Gastrocnemius medialis (tissue), 4 donors: ENCODE data around the gene GRIA4. TPM values are rescaled to one million over a fixed set of nuclear protein-coding genes. Genes with fewer than 3 reads are reported as not detected.

Source experiments
- ATAC-seq, 2 donors: fragments of 150-250 bp; one replicate each; pipeline ENCODE4 v1.9.1; 2016
- DNase-seq, 2 donors: peaks; one replicate each; pipeline ENCODE4 v3.0.0-alpha.2; 2019
- H3K27ac ChIP-seq, 4 donors: fragments of 200-600 bp; sonication (generic); 1 replicate in 1 of 4; 2 replicates in 3 of 4; pipeline ENCODE4 v1.5.1; 2016 to 2018; ENCODE audit warnings: mild to moderate bottlenecking in 2 of 4, moderate library complexity in 1 of 4
- H3K27me3 ChIP-seq, 3 donors: fragments of 200-600 bp; sonication (generic) in 2 of 3; 1 replicate in 1 of 3; 2 replicates in 2 of 3; pipeline versions ENCODE4 v1.5.1 to v1.6.0; 2016 to 2019; ENCODE audit warnings: mild to moderate bottlenecking in 1 of 3, moderate library complexity in 1 of 3
- H3K36me3 ChIP-seq, 2 donors: fragments of 200-600 bp; sonication (generic) in 1 of 2; one replicate each; pipeline ENCODE4 v1.5.1; 2017 to 2018
- H3K4me1 ChIP-seq, 2 donors: fragments of 200-600 bp; sonication (generic) in 1 of 2; one replicate each; pipeline ENCODE4 v1.5.1; 2016 to 2017; ENCODE audit warnings: mild to moderate bottlenecking in 2 of 2
- H3K4me3 ChIP-seq, 4 donors: fragments of 200-600 bp; sonication (generic) in 3 of 4; 1 replicate in 1 of 4; 2 replicates in 3 of 4; pipeline ENCODE4 v1.5.1; 2016 to 2019; ENCODE audit warnings: mild to moderate bottlenecking in 2 of 4
- H3K9me3 ChIP-seq, 3 donors: fragments of 200-600 bp; sonication (generic) in 2 of 3; 1 replicate in 1 of 3; 2 replicates in 2 of 3; pipeline ENCODE4 v1.5.1; 2016 to 2019
- POLR2A ChIP-seq, 2 donors: fragments of 450-650 bp; IDR thresholded peaks; one replicate each; pipeline ENCODE4 v1.6.1; 2017; ENCODE audit warnings: antibody characterized with exemption in 2 of 2, mild to moderate bottlenecking in 2 of 2, moderate library complexity in 2 of 2
- in situ Hi-C, 4 donors: fragments of 200-750 bp; cut with MboI; loops; one replicate each; pipeline versions ENCODE4 v1.15.0 to v1.8.0; 2017; ENCODE audit warnings: low sequenced_read_pairs in 4 of 4
- intact Hi-C: fragments of 100-400 bp; cut with DNase I; formaldehyde crosslinking; loops from one replicate; pipeline ENCODE4 v1.15.1; 2023; ENCODE audit warnings: low total_unique reads
- total RNA-seq, 4 donors: library from RNA; depleted of rRNA; stranded (reverse); fragments of >200 nt; gene quantifications; one replicate each; pipeline versions ENCODE4 v1.1.0 to v1.2.3, GENCODE V29; 2016
- TF ChIP-seq, protein P1 (sequence below), 5 experiments: fragments of 450-650 bp in 3 of 5; fragments of 200-600 bp in 2 of 5; sonication (generic) in 2 of 5; IDR thresholded peaks in 4 of 5; conservative IDR thresholded peaks in 1 of 5; 1 replicate in 4 of 5; 2 replicates in 1 of 5; pipeline ENCODE4 v1.5.1; 2016 to 2019; ENCODE audit warnings: antibody characterized with exemption in 5 of 5, mild to moderate bottlenecking in 3 of 5, moderate library complexity in 3 of 5

GRIA4 gene
- total RNA-seq, 4 donors from 2014 or later, result not detected

DNA sequence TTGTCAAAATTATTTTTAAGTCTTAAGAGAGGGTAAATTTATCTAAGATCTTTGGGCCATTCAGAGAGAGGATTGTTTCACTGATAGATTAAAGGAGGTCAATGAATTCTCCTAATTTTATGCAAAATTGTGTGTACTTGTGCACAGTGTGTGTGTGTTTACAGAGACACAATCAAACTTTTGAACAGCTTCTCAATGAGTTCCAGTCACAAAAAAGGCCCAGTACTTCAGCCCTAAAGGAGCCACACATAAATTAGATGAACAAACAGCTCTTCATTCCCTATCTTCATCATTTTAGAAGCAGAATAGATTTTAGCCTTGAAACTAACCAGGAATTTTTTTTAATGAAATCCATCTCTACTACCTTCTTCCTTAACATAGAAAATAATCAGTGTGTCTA, 9.7 kb downstream of the GRIA4 start:
- DNase-seq (no peak), ATAC-seq (no peak)
- in situ Hi-C loops, result no loop called here
- Histone ChIP-seq H3K9me3 (no peaks in the 10 kb centered on the region), H3K27ac (no peak overlapping the region), H3K27me3 (no peaks in the 10 kb centered on the region), H3K4me3 (no peak overlapping the region), H3K4me1 (no peaks in the 10 kb centered on the region), H3K36me3 (no peaks in the 10 kb centered on the region)
- TF ChIP-seq, protein P1, sequence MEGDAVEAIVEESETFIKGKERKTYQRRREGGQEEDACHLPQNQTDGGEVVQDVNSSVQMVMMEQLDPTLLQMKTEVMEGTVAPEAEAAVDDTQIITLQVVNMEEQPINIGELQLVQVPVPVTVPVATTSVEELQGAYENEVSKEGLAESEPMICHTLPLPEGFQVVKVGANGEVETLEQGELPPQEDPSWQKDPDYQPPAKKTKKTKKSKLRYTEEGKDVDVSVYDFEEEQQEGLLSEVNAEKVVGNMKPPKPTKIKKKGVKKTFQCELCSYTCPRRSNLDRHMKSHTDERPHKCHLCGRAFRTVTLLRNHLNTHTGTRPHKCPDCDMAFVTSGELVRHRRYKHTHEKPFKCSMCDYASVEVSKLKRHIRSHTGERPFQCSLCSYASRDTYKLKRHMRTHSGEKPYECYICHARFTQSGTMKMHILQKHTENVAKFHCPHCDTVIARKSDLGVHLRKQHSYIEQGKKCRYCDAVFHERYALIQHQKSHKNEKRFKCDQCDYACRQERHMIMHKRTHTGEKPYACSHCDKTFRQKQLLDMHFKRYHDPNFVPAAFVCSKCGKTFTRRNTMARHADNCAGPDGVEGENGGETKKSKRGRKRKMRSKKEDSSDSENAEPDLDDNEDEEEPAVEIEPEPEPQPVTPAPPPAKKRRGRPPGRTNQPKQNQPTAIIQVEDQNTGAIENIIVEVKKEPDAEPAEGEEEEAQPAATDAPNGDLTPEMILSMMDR (IDR thresholded peaks at IDR 0.05 in 4 of 5, conservative IDR thresholded peaks at IDR 0.05 in 1 of 5), result no peak
- TF ChIP-seq POLR2A (IDR thresholded peaks at IDR 0.05), result no peak
- intact Hi-C loops, result no loop called here

DNA sequence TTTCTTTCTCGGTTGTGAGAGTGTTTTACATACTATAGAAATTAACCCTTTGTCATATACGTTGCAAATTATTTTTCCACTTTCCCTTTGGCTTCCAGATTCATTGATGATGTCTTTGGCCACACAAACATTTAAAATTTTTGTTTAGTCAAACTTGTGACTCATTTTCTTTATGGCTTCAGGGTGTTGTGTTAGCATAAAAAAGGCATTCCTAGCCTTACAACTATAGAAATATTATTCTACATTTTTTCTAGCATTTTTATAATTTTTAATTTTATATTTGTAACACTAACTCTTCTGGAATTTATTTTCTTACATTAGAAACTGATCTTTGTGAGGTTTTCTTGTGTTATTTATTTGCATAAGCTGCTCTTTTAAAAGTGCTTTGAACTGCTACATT, 12.1 kb downstream of the GRIA4 start:
- H3K27ac ChIP-seq, result no peak overlapping the region
- intact Hi-C loops (no loop called here), in situ Hi-C loops (no loop called here)
- no peak for TF ChIP-seq POLR2A (IDR thresholded peaks at IDR 0.05)
- TF ChIP-seq, protein P1 (IDR thresholded peaks at IDR 0.05 in 4 of 5, conservative IDR thresholded peaks at IDR 0.05 in 1 of 5), result no peak
- no peaks in the 10 kb centered on the region for H3K4me1 ChIP-seq
- no peaks in the 10 kb centered on the region for H3K27me3 ChIP-seq
- no peaks in the 10 kb centered on the region for H3K9me3 ChIP-seq
- ATAC-seq (no peak), DNase-seq (no peak)
- no peaks in the 10 kb centered on the region for H3K36me3 ChIP-seq
- H3K4me3 ChIP-seq, result no peak overlapping the region

DNA sequence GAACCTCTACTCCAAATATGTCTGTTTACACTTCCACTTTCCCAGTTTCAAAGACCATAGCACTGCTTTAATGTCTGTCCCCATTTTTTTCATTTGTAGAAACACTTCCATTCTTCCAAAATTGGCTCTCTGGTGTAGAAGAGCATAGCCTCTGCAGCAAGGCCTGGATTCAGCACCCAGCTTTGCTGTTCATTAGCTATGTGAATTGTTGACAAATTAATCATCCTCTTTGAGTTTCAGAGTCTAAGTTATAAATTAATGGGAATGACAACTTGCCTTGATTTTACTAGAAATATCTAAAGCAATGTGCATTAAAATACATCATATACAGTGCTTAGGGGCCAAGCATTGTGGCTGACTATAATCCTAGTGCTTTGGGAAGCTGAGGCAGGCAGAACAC, 22.4 kb downstream of the GRIA4 start:
- DNase-seq (no peak), ATAC-seq (no peak)
- Histone ChIP-seq H3K27me3 (no peaks in the 10 kb centered on the region), H3K27ac (no peak overlapping the region), H3K36me3 (no peaks in the 10 kb centered on the region), H3K9me3 (no peaks in the 10 kb centered on the region), H3K4me1 (no peaks in the 10 kb centered on the region), H3K4me3 (no peak overlapping the region)
- in situ Hi-C loops (no loop called here), intact Hi-C loops (no loop called here)
- TF ChIP-seq POLR2A (IDR thresholded peaks at IDR 0.05), result no peak
- TF ChIP-seq, protein P1 (IDR thresholded peaks at IDR 0.05 in 4 of 5, conservative IDR thresholded peaks at IDR 0.05 in 1 of 5), result no peak

DNA sequence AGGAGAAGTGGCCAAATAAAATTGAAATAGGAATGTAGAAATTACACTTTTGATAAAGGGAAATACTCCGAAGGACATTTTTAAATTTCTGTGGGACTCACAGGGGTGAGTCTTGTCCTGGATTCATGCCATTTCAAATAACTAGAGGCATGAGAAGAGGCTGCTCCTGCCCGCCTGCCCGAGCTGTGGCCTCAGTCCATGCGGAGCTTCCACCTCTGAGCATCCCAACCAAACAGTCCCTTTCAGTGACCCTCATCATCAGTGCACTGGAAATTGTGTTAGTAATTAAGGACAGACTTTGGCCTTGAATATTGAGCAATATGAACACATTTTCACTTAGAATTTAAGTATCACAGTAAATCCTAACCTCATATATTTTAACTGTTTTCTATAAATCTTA, 25.6 kb downstream of the GRIA4 start:
- ATAC-seq, result no peak
- in situ Hi-C loops, result no loop called here
- Histone ChIP-seq H3K27me3 (no peaks in the 10 kb centered on the region), H3K4me1 (no peaks in the 10 kb centered on the region), H3K36me3 (no peaks in the 10 kb centered on the region), H3K27ac (no peak overlapping the region), H3K4me3 (no peak overlapping the region), H3K9me3 (no peaks in the 10 kb centered on the region)
- TF ChIP-seq POLR2A (IDR thresholded peaks at IDR 0.05), result no peak
- TF ChIP-seq, protein P1 (IDR thresholded peaks at IDR 0.05 in 4 of 5, conservative IDR thresholded peaks at IDR 0.05 in 1 of 5), result no peak
- no peak for DNase-seq
- intact Hi-C loops, result no loop called here

DNA sequence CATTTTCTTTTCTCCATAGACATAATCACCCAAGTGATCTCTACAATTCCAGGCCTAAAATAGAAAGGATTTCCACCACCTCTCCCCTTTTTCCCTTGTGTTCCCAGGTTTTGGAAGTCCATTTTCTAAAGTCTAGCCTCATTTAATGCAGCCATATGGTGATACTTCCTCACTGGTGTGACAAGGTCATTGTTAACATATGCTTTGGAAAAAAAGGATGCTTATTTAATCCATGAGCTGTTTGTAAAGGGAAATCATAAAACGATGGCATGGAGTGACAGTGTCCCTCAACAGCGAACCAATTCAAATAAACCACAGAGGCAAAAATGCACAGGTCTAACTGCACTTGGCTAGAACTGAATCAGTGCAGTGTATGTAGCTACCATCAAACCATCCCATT, 26.6 kb downstream of the GRIA4 start:
- H3K4me3 ChIP-seq, result no peak overlapping the region
- in situ Hi-C loops (no loop called here), intact Hi-C loops (no loop called here)
- TF ChIP-seq, protein P1 (IDR thresholded peaks at IDR 0.05 in 4 of 5, conservative IDR thresholded peaks at IDR 0.05 in 1 of 5), result no peak
- no peak for TF ChIP-seq POLR2A (IDR thresholded peaks at IDR 0.05)
- no peaks in the 10 kb centered on the region for H3K9me3 ChIP-seq
- no peak for DNase-seq
- H3K27me3 ChIP-seq, result no peaks in the 10 kb centered on the region
- no peaks in the 10 kb centered on the region for H3K4me1 ChIP-seq
- no peaks in the 10 kb centered on the region for H3K36me3 ChIP-seq
- no peak overlapping the region for H3K27ac ChIP-seq
- ATAC-seq, result no peak
